Mesothelial cell of epicardium (in vitro differentiated cells): Measurements from ENCODE around the gene COMMD3. TPM values are rescaled to one million over a fixed set of nuclear protein-coding genes. Genes with fewer than 3 reads are reported as not detected.

ENCODE experiments used
- DNase-seq, 2 experiments: peaks; one replicate each; pipeline ENCODE4 v3.0.0; 2021; ENCODE audit warnings: low spot score in 2 of 2; ENCODE audit not compliant: unreplicated experiment in 2 of 2
- H3K27ac Mint-ChIP-seq: 2 replicates; pipeline ENCODE4 v1.8.0; 2021; ENCODE audit warnings: mixed read lengths
- H3K27me3 Mint-ChIP-seq: 2 replicates; pipeline ENCODE4 v1.8.0; 2021; ENCODE audit warnings: low read depth, mixed read lengths
- H3K36me3 Mint-ChIP-seq: 2 replicates; pipeline ENCODE4 v1.8.0; 2021; ENCODE audit warnings: mixed read lengths
- H3K4me1 Mint-ChIP-seq: 2 replicates; pipeline ENCODE4 v1.8.0; 2021; ENCODE audit warnings: mixed read lengths
- H3K4me3 Mint-ChIP-seq: 2 replicates; pipeline ENCODE4 v1.8.0; 2021; ENCODE audit warnings: mild to moderate bottlenecking, moderate library complexity, mixed read lengths
- H3K9me3 Mint-ChIP-seq: 2 replicates; pipeline ENCODE4 v1.8.0; 2021; ENCODE audit warnings: mixed read lengths
- total RNA-seq: library from RNA; stranded (reverse); gene quantifications from 3 replicates; pipeline ENCODE4 v1.2.1, GENCODE V29; 2021
- TF ChIP-seq, protein P1 (sequence below): fragments of 200-600 bp; sonication (generic); IDR thresholded peaks from one replicate; pipeline ENCODE4 v1.5.0; 2021; ENCODE audit warnings: antibody characterized with exemption; ENCODE audit not compliant: unreplicated experiment

COMMD3 gene
- 57.3 to 61.3 TPM (median 58.9 TPM) in 3 replicates for total RNA-seq

DNA sequence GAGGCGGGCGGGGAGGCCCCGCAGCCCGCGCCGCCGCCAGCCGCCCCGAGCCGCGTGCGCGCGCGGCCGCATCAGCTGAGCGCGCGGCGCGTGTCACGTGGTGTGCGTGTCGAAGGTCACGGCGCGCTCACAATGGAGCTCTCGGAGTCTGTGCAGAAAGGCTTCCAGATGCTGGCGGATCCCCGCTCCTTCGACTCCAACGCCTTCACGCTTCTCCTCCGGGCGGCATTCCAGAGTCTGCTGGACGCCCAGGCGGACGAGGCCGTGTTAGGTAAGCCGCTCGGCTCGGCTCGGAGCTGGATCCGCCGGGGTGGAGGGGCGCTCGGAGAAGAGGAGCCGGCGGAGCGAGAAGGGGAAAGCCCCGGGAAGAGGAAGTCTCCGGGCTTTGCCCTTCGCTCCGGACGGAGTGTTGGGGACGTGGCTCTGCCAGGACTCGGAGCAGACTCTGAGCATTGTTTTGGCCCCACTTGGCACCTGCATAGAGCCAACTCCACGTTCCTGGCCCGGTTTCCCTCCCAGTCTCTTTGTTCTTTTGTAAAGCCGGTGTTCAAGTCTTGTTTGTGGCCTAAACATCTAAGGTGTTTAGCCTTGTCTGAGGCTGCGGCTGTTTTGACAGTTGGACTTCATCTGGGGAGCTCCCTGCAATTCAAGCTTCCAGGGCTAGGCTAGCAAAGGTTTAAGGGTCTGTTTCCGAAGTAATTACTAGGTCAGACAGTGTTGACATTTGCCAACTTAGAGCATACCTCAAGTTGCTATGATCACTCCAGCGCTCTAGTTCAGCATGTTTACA, at the start of gene COMMD3:
Gene COMMD3, plus strand, starts transcription at position 103 of the 790 bp plus-strand sequence. Its CDS starts 30 bp downstream, at position 133.
- Mint-ChIP-seq H3K9me3 (no peaks in the 10 kb centered on the region), H3K36me3 (no peaks in the 10 kb centered on the region), H3K27ac (peak within 1 kb of the TSS; percentile 98), H3K4me1 (peaks cover 40% of the 10 kb centered on the region), H3K4me3 (peak within 1 kb of the TSS; percentile 87), H3K27me3 (peaks cover 20% of the 10 kb centered on the region)
- TF ChIP-seq, protein P1, sequence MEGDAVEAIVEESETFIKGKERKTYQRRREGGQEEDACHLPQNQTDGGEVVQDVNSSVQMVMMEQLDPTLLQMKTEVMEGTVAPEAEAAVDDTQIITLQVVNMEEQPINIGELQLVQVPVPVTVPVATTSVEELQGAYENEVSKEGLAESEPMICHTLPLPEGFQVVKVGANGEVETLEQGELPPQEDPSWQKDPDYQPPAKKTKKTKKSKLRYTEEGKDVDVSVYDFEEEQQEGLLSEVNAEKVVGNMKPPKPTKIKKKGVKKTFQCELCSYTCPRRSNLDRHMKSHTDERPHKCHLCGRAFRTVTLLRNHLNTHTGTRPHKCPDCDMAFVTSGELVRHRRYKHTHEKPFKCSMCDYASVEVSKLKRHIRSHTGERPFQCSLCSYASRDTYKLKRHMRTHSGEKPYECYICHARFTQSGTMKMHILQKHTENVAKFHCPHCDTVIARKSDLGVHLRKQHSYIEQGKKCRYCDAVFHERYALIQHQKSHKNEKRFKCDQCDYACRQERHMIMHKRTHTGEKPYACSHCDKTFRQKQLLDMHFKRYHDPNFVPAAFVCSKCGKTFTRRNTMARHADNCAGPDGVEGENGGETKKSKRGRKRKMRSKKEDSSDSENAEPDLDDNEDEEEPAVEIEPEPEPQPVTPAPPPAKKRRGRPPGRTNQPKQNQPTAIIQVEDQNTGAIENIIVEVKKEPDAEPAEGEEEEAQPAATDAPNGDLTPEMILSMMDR = no peak
- DNase-seq = peak; percentile 77 to 85

DNA sequence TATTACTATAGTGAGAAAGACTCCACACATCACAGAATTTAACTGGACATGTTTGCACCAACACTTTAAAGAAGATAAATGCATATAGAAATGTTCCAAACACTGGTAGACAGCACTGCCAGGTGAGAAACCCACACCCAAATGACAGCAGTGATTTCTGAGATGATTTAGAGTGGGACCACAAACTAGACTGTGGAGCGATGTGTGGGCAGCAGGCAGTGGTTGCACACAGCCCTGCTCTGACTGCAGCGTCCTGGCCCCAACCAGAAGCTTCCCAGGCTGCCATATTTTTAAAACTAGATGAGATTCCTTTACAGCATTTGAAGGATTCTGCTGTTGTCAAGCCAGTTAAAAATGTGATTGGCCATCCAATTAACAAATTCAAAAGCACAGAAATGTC, 47.7 kb upstream of the COMMD3 start:
- Mint-ChIP-seq H3K9me3 (no peaks in the 10 kb centered on the region), H3K36me3 (no peaks in the 10 kb centered on the region), H3K4me1 (no peaks in the 10 kb centered on the region), H3K27me3 (peaks cover 42% of the 10 kb centered on the region), H3K27ac (no peak overlapping the region), H3K4me3 (no peak overlapping the region)
- TF ChIP-seq, protein P1 = no peak
- DNase-seq = no peak

DNA sequence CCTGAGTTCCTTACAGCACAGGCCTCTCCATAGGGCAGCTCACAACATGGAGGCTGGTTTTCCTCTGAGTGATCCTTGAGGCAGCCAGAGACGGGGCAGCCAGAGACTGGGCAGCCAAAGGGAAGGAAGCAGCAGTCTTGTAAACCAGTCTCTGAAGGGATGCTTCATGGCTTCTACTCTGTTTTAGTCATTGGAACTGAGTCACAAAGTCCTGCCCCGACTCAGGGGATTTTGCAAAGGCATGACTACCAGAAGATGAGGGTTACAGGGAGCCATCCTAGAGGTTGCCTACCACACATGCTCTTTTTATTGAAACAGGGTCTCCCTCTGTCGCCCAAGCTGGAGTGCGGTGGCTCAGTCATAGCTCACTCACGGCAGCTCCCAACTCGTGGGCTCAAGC, 44.4 kb upstream of the COMMD3 start:
- DNase-seq = no peak
- Mint-ChIP-seq H3K27me3 (peaks cover 16% of the 10 kb centered on the region), H3K4me3 (no peak overlapping the region), H3K4me1 (no peaks in the 10 kb centered on the region), H3K9me3 (no peaks in the 10 kb centered on the region), H3K36me3 (no peaks in the 10 kb centered on the region), H3K27ac (no peak overlapping the region)
- TF ChIP-seq, protein P1 = no peak

DNA sequence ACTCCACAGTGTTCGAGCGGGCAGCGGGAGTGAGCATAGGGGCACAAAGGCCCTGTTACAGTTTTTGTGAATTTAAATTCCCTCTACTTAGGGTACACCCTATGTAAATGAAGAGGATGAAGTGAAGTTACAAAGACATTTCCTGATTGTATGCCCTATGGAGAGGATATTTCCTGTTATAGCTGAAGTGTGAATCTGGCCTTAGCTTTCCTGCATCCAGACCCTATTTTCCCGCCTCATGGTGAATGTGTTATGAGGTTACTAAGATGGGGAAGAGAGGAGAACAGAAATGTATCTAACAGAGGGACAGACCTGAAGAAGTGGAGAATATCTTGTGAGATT, 37.8 kb upstream of the COMMD3 start:
- TF ChIP-seq, protein P1 = no peak
- Mint-ChIP-seq H3K4me3 (no peak overlapping the region), H3K27me3 (peaks cover 11% of the 10 kb centered on the region), H3K36me3 (no peaks in the 10 kb centered on the region), H3K9me3 (no peaks in the 10 kb centered on the region), H3K4me1 (peaks cover 12% of the 10 kb centered on the region), H3K27ac (no peak overlapping the region)
- DNase-seq = no peak

DNA sequence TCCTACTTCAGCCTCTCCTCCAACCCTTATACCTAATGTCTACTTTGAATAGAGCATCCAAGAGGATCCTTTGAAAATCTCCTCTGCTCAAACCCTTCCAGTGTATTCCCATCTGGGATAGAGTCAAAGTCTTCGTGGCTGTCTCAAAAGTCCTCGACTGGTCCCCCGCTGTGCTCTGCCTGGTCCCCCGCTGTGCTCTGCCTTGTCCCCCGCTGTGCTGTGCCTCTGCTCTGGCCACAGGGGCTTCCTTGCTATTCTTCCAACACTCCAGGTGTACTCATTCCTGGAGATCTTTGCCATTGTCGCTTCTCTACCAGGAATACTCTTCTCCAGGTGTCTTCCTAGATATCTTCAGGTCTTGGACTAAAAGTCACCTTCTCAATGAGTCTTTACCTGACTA, 36.1 kb upstream of the COMMD3 start:
- Mint-ChIP-seq H3K4me1 (peaks cover 12% of the 10 kb centered on the region), H3K9me3 (no peaks in the 10 kb centered on the region), H3K4me3 (no peak overlapping the region), H3K36me3 (no peaks in the 10 kb centered on the region), H3K27me3 (peaks cover 11% of the 10 kb centered on the region), H3K27ac (no peak overlapping the region)
- TF ChIP-seq, protein P1 = no peak
- DNase-seq = no peak

DNA sequence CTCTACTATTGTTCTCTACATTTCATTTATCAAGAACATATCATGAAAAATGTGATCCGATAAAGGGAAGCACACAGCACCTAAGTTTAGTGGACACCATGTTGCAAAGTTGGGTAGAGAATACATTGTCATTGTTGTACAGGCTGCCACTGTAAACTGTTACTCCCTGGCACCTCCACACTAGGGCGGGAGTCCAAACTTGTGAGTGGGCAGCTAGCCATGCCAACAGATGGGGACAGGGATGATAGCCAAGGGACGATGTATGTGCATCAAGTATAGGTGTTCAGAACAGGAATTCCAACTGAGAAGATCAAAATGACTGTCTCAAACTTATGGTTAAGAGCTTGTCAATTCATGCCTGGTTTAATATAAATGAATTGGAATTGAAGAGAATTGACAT, 31.1 kb upstream of the COMMD3 start:
- Mint-ChIP-seq H3K9me3 (peaks cover 4% of the 10 kb centered on the region), H3K4me3 (no peak overlapping the region), H3K27me3 (peaks cover 6% of the 10 kb centered on the region), H3K27ac (no peak overlapping the region), H3K4me1 (no peaks in the 10 kb centered on the region), H3K36me3 (no peaks in the 10 kb centered on the region)
- TF ChIP-seq, protein P1 = no peak
- no peak for DNase-seq
